Activated naive CD8-positive, alpha-beta T cell treated with anti-CD3 and anti-CD28 coated beads, Interleukin-2, amount 50 U/mL, for 16 hours (primary cell): ENCODE measurements around the gene PDE5A.
"Not testable (repeated sequence)": the region's sequence is repeated elsewhere in the genome, so short reads cannot be mapped to it uniquely, and the experiment has no call there.

Source experiments
- DNase-seq: peaks from one replicate; pipeline ENCODE4 v3.0.0-alpha.2; 2020; ENCODE audit warnings: low read depth, low spot score

PDE5A gene

GRCh38 chr4:119628281-119629141 lies at the start of gene PDE5A:
TSS of gene PDE5A (minus strand) at chr4:119628804. CDS start at chr4:119628671, 133 bp downstream.
- peak; percentile 49 for DNase-seq

- no peak for DNase-seq
Observed at GRCh38 chr4:119676101-119676500, 47.5 kb upstream of the PDE5A start.

GRCh38 chr4:119675391-119675790 lies 46.8 kb upstream of the PDE5A start:
- no peak for DNase-seq

DNA sequence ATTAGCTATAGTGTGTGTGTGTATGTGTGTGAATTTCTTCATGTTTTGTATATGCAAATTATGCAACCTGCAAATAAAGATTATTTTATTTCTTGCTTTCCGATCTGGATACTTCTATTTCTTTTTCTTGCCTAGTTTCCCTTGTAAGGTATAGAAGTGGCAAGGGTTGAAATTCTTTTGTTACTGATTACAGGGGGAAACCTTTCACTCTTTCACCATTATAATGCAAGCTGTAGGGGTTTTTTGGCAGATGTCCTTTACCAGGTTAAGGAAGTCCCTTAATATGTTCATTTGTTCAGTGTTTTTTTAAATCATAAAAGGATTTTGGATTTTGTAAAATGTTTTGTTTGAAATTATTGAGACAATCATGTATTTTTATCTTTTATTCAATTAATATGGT lies 44.3 kb upstream of the PDE5A start:
- DNase-seq: no peak

DNA sequence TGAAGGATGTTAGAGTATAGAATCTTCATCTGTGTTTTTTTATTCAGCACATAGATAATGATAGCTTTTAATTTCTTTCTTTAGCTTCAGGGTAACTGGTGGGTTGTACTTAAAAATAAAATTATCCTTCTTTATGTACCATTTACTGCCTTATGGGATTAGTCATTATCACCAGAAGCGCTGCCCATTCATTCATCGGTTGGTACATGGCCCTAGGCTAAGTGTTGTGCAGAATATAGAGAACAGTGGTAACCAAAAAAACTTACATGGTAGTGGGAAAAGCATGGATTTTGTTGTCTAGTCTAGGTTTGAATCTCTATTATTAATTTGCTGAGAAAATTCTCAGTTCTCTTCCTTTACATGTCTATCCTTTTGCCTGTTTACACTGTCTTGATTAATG lies 43.5 kb upstream of the PDE5A start:
- no peak for DNase-seq

- no peak for DNase-seq
Observed at GRCh38 chr4:119671205-119671604, 42.6 kb upstream of the PDE5A start.

DNA sequence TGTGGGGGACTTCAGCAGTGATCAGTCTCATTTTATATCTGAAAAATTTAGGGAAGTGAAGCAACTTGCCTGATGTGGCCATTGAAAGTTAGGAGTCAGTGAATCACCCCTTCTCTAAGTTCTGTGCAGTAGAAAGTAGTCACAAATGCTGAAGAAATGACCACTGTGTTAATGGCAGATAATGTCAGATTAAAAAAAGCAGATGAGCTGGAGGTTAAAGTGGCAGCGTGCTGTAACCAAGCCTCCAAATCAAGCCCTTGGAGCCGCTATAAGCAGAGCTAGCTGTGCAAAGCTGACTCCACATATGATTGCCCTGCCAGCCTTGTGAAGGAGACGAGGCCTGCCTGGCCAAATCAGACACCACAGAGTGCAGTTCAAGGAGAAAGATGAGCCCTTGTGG lies 39.2 kb upstream of the PDE5A start:
- DNase-seq: no peak

DNA sequence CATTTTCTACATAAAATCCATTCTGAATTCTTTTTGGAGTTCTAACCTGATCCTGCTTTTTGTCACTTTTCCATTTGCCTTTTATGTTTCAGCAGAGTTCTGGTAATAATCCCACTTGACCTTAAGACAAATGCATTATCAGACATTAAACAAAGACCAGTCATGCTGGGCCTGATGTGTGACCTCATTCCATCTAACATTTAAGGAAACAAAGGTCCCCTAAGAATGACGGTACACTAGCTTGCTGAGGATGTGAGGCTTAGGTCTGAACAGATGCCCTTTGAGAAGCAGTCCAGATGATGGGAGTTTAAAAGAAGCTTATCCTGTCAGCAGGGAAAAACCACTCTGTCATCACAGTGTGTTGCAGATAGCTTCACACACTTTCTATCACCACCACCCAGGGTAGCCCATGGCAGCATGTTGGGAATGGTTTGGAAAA lies 38.1 kb upstream of the PDE5A start:
- no peak for DNase-seq

- DNase-seq: no peak
Observed at GRCh38 chr4:119665752-119666151, 37.1 kb upstream of the PDE5A start.

DNA sequence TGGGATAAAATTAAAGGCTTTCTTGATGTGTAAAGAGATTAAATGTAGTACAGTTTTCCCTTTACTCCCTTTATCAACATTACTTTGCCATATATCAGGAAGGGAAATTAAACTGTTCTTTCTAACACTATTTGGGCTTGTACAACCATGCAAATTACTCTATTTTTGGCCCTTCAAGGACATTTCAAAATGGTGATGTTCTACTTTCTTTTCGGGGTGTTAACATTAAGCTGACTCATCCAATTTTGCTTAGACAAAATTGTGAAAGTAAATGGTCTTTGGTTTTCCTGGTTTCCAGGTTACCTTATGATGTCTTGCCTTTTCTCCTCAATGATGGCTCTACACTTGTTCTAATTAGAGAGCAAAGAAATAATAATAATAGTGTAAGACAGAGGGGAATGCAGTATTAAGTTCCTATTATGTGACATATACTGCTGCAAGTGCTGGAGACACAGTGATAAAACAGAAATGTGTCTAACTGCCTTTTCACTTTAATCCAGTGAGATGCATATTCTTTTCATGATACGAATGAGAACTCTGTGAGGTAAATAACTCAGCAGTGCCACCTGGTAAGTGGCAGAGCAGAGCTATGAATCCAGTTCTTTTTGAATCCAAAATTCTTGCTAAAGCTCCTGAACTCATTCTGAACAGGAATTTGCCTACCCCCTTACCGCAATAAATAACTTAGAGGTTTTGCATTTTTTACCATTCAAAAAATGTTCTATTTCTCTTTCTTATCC lies 35.7 kb upstream of the PDE5A start:
- DNase-seq: no peak

- no peak for DNase-seq
Observed at GRCh38 chr4:119663160-119663788, 34.7 kb upstream of the PDE5A start.

- DNase-seq: not testable (repeated sequence)
Observed at GRCh38 chr4:119662612-119663011, 34.0 kb upstream of the PDE5A start.

DNA sequence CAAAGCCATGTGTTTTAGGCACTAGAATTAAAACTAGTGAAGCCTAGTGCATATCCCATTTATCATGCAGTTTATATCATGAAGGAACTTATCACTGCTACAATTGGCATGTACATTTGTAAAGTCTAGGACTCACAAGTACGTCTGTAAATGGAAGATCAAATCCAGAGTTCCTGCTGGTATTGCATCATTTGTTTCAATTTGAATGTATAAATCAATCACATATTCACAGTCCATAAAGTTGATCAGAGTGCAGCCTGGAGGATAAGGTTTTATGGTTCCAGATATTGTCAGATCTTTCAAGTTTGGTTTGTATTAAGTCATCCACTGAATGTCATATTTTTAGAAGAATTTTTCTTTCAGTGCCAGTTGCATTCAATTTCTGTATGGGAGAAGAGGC lies 32.6 kb upstream of the PDE5A start:
- no peak for DNase-seq

- DNase-seq: no peak
Observed at GRCh38 chr4:119659576-119659975, 31.0 kb upstream of the PDE5A start.

DNA sequence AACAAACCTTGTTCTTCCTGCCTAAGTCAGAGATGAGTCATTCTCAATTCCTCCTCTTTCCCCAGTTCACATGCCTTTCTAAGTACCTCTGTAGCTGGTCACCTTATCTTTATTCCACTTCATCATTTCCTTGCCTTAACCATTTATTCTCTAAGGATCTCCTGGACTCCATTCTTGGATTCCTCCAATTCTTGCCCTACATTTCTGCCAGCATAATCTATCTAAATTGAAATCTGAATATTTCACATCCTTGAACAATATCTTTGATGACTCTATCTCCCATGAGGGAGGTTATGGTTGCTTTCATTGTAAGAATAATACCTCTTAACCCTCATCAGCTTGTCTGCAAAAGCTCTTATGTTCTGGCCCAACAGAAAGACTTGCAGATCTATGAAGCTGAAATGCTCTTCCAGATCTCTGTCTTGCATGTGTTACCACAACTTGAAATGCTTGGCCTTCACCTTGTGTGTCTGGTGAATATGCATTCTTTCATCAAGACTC lies 28.6 kb upstream of the PDE5A start:
- DNase-seq: no peak

GRCh38 chr4:119656342-119656741 lies 27.7 kb upstream of the PDE5A start:
- DNase-seq: no peak

DNA sequence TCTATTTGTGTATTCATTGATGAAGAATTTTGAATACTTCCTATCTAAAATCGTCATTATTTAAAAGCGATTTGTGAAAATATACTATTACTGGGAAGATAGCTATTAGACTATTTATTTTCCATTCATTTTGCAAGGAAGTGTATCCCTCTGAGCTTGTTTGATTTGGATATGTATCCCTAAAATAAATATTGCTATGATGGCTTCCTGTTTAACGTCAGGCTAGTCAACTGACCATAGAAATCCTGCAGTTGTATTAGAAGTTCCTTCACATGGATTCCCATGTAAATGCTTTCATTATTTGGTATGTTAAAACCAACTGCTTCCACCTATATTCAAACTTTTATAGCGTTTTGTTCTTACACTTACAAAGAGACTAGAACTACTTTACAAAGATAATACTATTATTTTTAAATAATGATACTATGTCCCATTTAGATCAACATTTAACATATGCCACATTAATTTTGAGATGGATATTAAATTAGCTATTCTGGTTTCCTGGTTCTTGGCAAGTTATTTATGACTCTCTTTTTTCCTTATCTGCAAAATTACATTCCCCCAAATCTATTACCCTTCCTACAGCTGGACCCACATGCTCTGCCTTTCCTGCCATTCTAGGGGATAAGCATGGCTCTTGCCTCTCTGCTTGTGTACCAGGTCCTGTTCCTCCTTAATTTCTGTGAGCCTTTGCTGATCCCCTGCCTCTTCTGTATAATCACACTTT lies 26.7 kb upstream of the PDE5A start:
- DNase-seq: no peak

- no peak for DNase-seq
Observed at GRCh38 chr4:119653990-119654389, 25.4 kb upstream of the PDE5A start.

DNA sequence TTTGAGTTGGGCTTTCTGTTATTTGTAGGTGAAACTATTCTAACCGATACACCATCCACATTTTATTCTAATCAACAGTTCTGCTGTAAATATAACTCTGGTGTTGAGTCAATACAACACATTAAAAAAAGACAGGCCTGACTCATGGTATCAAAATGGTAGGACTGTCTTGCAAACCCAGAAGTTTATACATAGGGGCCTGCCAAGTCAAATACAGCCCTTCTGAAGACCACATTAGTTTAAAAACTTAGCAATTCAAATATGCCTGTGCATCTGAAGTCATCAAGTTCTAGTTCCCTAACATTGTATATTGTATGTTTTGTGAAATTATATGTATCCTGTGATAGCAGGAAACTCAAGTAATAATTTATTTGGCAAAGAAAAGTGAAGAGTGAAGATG lies 24.4 kb upstream of the PDE5A start:
- no peak for DNase-seq

- no peak for DNase-seq
Observed at GRCh38 chr4:119648398-119648797, 19.8 kb upstream of the PDE5A start.

GRCh38 chr4:119647558-119647957 lies 19.0 kb upstream of the PDE5A start:
- DNase-seq: no peak
